ENCODE measurements around the gene ARHGEF17.

Gene ARHGEF17

DNA sequence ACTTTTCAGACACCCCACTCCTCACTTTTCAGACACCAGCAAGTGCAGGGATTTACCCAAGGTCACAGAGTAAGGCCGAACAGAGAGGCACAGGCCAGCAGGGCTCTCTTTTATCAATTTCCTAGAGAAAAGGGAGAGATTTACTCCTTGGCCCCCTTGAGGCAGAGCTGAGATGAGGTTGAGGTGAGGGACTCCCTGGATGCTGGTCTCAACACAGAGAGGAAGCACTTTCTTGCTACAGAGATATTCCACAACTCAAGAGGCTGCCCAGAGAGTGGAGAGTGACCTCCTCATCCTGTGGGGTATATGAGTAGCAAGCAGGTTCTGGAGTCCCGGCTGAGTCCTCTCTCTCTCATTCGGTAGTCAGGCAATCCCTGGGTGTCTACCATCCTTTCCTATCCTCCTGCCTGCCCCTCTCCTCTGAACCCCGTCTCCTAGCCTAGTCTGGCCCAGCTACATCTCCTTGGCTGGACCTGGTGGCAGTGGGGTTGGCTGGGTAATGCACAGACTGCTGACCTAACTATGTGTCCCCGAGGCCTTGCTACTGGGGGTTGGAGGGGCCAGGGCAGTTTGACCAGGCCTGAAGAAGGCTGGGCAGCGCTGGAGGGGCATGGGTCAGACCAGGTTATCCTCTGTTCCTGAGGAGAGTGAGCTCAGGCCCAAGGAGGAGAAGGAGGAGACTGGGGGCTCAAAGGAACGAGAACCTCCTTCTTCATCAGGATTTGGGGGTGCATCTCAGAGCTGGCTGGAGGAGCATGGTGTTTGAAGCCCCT is 1.8 kb upstream of the ARHGEF17 start:
- Histone ChIP-seq H3K4me1 (ENCODE audit: control insufficient read depth, insufficient read depth, low read length) (0 out of 2 replicates have a peak, but pooled peaks cover 3% of the 10 kb centered on the region), H3K27ac (ENCODE audit: extremely low read depth, low read depth, low read length) (no peak overlapping the region), H3K36me3 (ENCODE audit: control insufficient read depth in 2 of 2, insufficient read depth in 1 of 2, low read length in 2 of 2) (no peaks in the 10 kb centered on the region), H3K9me3 (ENCODE audit: control insufficient read depth, insufficient read depth, low read depth, low read length) (no peaks in the 10 kb centered on the region), H3K4me3 (ENCODE audit: low read depth, low read length) (no peak overlapping the region)
- ChIA-PET CTCF (interaction anchor here (0.6 to 6.7 kb wide), 41 partner anchors 9 to 1029 kb away, joined by 3 to 185 read pairs (median 5); no protein-coding TSS in a partner anchor), POLR2A (interaction anchor here (1.0 to 3.6 kb wide), 6 partner anchors 8 to 584 kb away, joined by 4 to 32 read pairs (median 10); partner anchors contain the start of gene RELT)
- TF ChIP-seq ZNF561 (tag by site-specific recombination; IDR thresholded peaks at IDR 0.05; ENCODE audit: borderline replicate concordance), result no peak
- no peak for TF ChIP-seq HOXD13 (CRISPR knock-in tag; IDR thresholded peaks at IDR 0.05; ENCODE audit: borderline replicate concordance)
- TF ChIP-seq ZNF155 (tag by site-specific recombination; IDR thresholded peaks at IDR 0.05), result no peak
- no peak for TF ChIP-seq HOXC10 (CRISPR knock-in tag; IDR thresholded peaks at IDR 0.05)
- no peak for TF ChIP-seq ZNF239 (tag by site-specific recombination; IDR thresholded peaks at IDR 0.05)
- TF ChIP-seq ZFP3 (tag by site-specific recombination; IDR thresholded peaks at IDR 0.05; ENCODE audit: low read depth), result no peak
- TF ChIP-seq ZNF248 (tag by site-specific recombination; IDR thresholded peaks at IDR 0.05), result no peak
- no peak for TF ChIP-seq EGR2 (tag by site-specific recombination; IDR thresholded peaks at IDR 0.05; ENCODE audit: low read depth)
- no peak for TF ChIP-seq MZF1 (tag by site-specific recombination; IDR thresholded peaks at IDR 0.05; ENCODE audit: borderline replicate concordance)
- TF ChIP-seq, protein P1, sequence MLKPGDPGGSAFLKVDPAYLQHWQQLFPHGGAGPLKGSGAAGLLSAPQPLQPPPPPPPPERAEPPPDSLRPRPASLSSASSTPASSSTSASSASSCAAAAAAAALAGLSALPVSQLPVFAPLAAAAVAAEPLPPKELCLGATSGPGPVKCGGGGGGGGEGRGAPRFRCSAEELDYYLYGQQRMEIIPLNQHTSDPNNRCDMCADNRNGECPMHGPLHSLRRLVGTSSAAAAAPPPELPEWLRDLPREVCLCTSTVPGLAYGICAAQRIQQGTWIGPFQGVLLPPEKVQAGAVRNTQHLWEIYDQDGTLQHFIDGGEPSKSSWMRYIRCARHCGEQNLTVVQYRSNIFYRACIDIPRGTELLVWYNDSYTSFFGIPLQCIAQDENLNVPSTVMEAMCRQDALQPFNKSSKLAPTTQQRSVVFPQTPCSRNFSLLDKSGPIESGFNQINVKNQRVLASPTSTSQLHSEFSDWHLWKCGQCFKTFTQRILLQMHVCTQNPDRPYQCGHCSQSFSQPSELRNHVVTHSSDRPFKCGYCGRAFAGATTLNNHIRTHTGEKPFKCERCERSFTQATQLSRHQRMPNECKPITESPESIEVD (tag by site-specific recombination; IDR thresholded peaks at IDR 0.05), result no peak
- no peak for TF ChIP-seq REST (tag by site-specific recombination; IDR thresholded peaks at IDR 0.05)
- no peak for TF ChIP-seq ZNF571 (tag by site-specific recombination; IDR thresholded peaks at IDR 0.05)
- TF ChIP-seq ZNF624 (tag by site-specific recombination; IDR thresholded peaks at IDR 0.05), result no peak
- TF ChIP-seq ZNF132 (tag by site-specific recombination; IDR thresholded peaks at IDR 0.05; ENCODE audit: borderline replicate concordance), result no peak
- no peak for TF ChIP-seq ZNF791 (tag by site-specific recombination; IDR thresholded peaks at IDR 0.05)
- TF ChIP-seq BCL6B (tag by site-specific recombination; IDR thresholded peaks at IDR 0.05), result no peak

DNA sequence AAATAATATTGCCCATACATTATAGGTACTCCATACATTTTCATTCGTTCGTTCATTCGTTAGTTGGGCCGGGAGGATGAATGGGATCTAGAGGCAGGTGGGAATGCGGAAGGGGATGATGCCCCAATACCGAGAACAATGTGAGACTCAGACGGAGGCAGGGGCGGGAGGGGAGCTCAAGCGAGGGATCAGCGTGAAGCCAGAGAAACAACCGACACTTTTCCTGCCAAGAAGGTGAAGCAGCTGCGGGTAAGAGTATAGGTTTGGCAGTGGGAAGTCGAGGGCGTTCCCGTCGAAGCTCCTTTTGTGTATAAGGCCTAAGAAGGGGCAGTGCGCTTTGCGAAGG is 1.1 kb upstream of the ARHGEF17 start:
- Histone ChIP-seq H3K4me1 (ENCODE audit: control insufficient read depth, insufficient read depth, low read length) (0 out of 2 replicates have a peak, but pooled peaks cover 3% of the 10 kb centered on the region), H3K36me3 (ENCODE audit: control insufficient read depth in 2 of 2, insufficient read depth in 1 of 2, low read length in 2 of 2) (no peaks in the 10 kb centered on the region), H3K9me3 (ENCODE audit: control insufficient read depth, insufficient read depth, low read depth, low read length) (no peaks in the 10 kb centered on the region), H3K27ac (ENCODE audit: extremely low read depth, low read depth, low read length) (peak overlapping the region; percentile 20; the same call in 1 of the 2 replicates), H3K4me3 (ENCODE audit: low read depth, low read length) (peak overlapping the region; percentile 20; the same call in 1 of the 2 replicates)
- ChIA-PET POLR2A (interaction anchor here (0.5 to 3.6 kb wide), 27 partner anchors 9 to 814 kb away, joined by 3 to 32 read pairs (median 6); partner anchors contain the start of gene RELT), CTCF (interaction anchor here (0.6 to 6.7 kb wide), 43 partner anchors 9 to 1029 kb away, joined by 3 to 185 read pairs (median 5); no protein-coding TSS in a partner anchor)
- TF ChIP-seq ZBTB48 (tag by site-specific recombination; IDR thresholded peaks at IDR 0.05) (0 out of 2 replicates have a peak, but pooled peaks have one; percentile 39), ZNF366 (tag by site-specific recombination; conservative IDR thresholded peaks at IDR 0.05) (peak; percentile 53; the same call in 1 of the 2 replicates), KLF17 (tag by site-specific recombination; IDR thresholded peaks at IDR 0.05) (no peak), ZNF223 (tag by site-specific recombination; IDR thresholded peaks at IDR 0.05) (no peak), ZNF341 (tag by site-specific recombination; IDR thresholded peaks at IDR 0.05; ENCODE audit: low read depth) (peak; percentile 97), ZNF654 (tag by site-specific recombination; IDR thresholded peaks at IDR 0.05; ENCODE audit: low read depth) (no peak), KLF10 (tag by site-specific recombination; IDR thresholded peaks at IDR 0.05) (no peak), ZFHX2 (tag by site-specific recombination; conservative IDR thresholded peaks at IDR 0.05) (no peak)
- TF ChIP-seq, protein P2, sequence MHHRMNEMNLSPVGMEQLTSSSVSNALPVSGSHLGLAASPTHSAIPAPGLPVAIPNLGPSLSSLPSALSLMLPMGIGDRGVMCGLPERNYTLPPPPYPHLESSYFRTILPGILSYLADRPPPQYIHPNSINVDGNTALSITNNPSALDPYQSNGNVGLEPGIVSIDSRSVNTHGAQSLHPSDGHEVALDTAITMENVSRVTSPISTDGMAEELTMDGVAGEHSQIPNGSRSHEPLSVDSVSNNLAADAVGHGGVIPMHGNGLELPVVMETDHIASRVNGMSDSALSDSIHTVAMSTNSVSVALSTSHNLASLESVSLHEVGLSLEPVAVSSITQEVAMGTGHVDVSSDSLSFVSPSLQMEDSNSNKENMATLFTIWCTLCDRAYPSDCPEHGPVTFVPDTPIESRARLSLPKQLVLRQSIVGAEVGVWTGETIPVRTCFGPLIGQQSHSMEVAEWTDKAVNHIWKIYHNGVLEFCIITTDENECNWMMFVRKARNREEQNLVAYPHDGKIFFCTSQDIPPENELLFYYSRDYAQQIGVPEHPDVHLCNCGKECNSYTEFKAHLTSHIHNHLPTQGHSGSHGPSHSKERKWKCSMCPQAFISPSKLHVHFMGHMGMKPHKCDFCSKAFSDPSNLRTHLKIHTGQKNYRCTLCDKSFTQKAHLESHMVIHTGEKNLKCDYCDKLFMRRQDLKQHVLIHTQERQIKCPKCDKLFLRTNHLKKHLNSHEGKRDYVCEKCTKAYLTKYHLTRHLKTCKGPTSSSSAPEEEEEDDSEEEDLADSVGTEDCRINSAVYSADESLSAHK (tag by site-specific recombination; IDR thresholded peaks at IDR 0.05), result no peak
